Vagina (tissue), 2 donors: Measurements from ENCODE around the gene CHD6. TPM values are rescaled to one million over a fixed set of nuclear protein-coding genes. Genes with fewer than 3 reads are reported as not detected.

Experiments
- DNase-seq, 2 donors: peaks; one replicate each; pipeline ENCODE4 v3.0.0-alpha.2; 2017; ENCODE audit errors: extremely low spot score in 2 of 2
- H3K27ac ChIP-seq: fragments of 200-600 bp; sonication (generic); one replicate; pipeline ENCODE4 v1.5.1; 2019
- H3K27me3 ChIP-seq: fragments of 200-600 bp; sonication (generic); one replicate; pipeline ENCODE4 v1.5.1; 2019
- H3K36me3 ChIP-seq, 2 donors: fragments of 200-600 bp; sonication (generic); one replicate each; pipeline ENCODE4 v1.5.1; 2017 to 2019
- H3K4me1 ChIP-seq: fragments of 200-600 bp; sonication (generic); one replicate; pipeline ENCODE4 v1.5.1; 2019
- H3K4me3 ChIP-seq, 2 donors: fragments of 200-600 bp; sonication (generic); 1 replicate in 1 of 2; 2 replicates in 1 of 2; pipeline ENCODE4 v1.5.1; 2016 to 2019
- H3K9me3 ChIP-seq: fragments of 200-600 bp; sonication (generic); one replicate; pipeline ENCODE4 v1.5.1; 2019
- POLR2A ChIP-seq, 2 donors: fragments of 450-650 bp; IDR thresholded peaks; one replicate each; pipeline ENCODE4 v1.6.1; 2017; ENCODE audit warnings: antibody characterized with exemption in 2 of 2, mild to moderate bottlenecking in 2 of 2, moderate library complexity in 2 of 2
- POLR2AphosphoS5 ChIP-seq, 2 donors: sonication (generic); formaldehyde crosslinking; IDR thresholded peaks; one replicate each; pipeline ENCODE4 v1.9.0; 2017; ENCODE audit warnings: antibody characterized with exemption in 2 of 2, mild to moderate bottlenecking in 2 of 2, low read depth in 1 of 2; ENCODE audit not compliant: insufficient read depth in 1 of 2
- intact Hi-C: fragments of 100-400 bp; cut with DNase I; formaldehyde crosslinking; loops from one replicate; pipeline ENCODE4 v1.15.1; 2023
- total RNA-seq: library from RNA; depleted of rRNA; stranded (reverse); fragments of >200 nt; gene quantifications from one replicate; pipeline ENCODE4 v1.2.3, GENCODE V29; 2016
- TF ChIP-seq, protein P1 (sequence below), 3 experiments: fragments of 450-650 bp in 2 of 3; fragments of 200-600 bp in 1 of 3; sonication (generic) in 1 of 3; IDR thresholded peaks; one replicate each; pipeline ENCODE4 v1.5.1; 2017 to 2019; ENCODE audit warnings: antibody characterized with exemption in 3 of 3, mild to moderate bottlenecking in 2 of 3, moderate library complexity in 2 of 3

Gene CHD6
- total RNA-seq, 1 donor from 2014 or later = 37.6 TPM

DNA sequence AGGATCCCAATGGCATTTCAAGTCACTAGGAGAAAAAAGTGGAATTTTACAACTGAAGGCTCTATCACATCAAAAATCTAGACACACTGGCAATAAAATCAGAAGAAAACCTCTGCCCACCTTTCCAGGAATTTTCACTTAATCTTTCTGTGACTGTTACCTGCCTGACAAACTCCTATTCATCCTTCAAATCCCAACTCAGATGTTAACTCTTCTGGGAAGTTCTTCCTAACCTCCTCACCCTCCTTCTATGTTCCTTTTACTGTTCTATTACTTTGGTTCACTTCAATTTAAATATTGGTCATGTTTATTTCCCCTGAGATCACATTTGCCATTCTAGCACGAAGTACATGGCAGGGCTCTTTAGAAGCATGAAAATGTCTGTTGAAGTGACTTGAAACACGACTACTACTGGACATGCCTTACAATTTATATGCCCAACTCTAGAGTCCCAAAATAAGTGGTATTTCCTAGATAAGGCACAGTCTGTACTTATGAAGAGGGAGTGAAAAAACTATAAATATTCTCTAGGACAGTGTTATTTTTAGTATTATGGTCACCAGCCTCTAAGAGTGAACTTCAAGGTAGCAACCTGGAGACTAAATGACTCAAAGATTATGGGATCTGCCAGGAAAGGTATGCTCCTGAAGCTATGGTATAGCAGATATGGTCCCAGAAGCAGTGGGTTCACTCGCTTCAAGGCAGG is 17.1 kb downstream of the CHD6 start:
- peaks cover 18% of the 10 kb centered on the region for H3K9me3 ChIP-seq
- no peak overlapping the region for H3K4me3 ChIP-seq
- TF ChIP-seq, protein P1, sequence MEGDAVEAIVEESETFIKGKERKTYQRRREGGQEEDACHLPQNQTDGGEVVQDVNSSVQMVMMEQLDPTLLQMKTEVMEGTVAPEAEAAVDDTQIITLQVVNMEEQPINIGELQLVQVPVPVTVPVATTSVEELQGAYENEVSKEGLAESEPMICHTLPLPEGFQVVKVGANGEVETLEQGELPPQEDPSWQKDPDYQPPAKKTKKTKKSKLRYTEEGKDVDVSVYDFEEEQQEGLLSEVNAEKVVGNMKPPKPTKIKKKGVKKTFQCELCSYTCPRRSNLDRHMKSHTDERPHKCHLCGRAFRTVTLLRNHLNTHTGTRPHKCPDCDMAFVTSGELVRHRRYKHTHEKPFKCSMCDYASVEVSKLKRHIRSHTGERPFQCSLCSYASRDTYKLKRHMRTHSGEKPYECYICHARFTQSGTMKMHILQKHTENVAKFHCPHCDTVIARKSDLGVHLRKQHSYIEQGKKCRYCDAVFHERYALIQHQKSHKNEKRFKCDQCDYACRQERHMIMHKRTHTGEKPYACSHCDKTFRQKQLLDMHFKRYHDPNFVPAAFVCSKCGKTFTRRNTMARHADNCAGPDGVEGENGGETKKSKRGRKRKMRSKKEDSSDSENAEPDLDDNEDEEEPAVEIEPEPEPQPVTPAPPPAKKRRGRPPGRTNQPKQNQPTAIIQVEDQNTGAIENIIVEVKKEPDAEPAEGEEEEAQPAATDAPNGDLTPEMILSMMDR (IDR thresholded peaks at IDR 0.05) = no peak
- TF ChIP-seq POLR2AphosphoS5 (IDR thresholded peaks at IDR 0.05; ENCODE audit: insufficient read depth in 1 of 2, low read depth in 1 of 2) (no peak), POLR2A (IDR thresholded peaks at IDR 0.05) (no peak)
- no peak overlapping the region for H3K27ac ChIP-seq
- H3K4me1 ChIP-seq = no peaks in the 10 kb centered on the region
- no peaks in the 10 kb centered on the region for H3K36me3 ChIP-seq
- no peaks in the 10 kb centered on the region for H3K27me3 ChIP-seq
- no peak for DNase-seq
- intact Hi-C loops = no loop called here

DNA sequence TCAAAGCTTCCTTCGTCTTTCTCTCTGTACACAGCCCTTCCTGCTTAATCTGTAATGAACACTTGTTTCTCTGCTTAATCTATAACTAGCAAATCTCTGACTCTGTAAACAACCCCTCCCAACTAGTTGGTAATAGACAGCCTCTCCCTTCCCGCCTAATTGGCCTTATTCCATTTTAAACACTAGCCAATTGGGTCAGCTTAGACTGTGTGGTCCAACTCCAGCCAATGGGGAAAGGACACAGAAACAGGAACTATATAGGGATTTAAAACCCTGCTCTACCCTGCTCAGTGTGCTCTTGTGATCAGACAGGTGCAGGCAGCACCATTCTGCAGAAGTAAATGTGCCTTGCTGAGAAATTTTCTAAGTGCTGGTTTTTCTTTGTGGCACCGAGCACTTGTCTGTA is 18.5 kb downstream of the CHD6 start:
- DNase-seq = no peak
- intact Hi-C loops = no loop called here
- no peaks in the 10 kb centered on the region for H3K27me3 ChIP-seq
- H3K27ac ChIP-seq = no peak overlapping the region
- no peaks in the 10 kb centered on the region for H3K36me3 ChIP-seq
- H3K9me3 ChIP-seq = peaks cover 18% of the 10 kb centered on the region
- TF ChIP-seq POLR2AphosphoS5 (IDR thresholded peaks at IDR 0.05; ENCODE audit: insufficient read depth in 1 of 2, low read depth in 1 of 2) (no peak), POLR2A (IDR thresholded peaks at IDR 0.05) (no peak)
- TF ChIP-seq, protein P1 (IDR thresholded peaks at IDR 0.05) = no peak
- no peaks in the 10 kb centered on the region for H3K4me1 ChIP-seq
- H3K4me3 ChIP-seq = no peak overlapping the region

DNA sequence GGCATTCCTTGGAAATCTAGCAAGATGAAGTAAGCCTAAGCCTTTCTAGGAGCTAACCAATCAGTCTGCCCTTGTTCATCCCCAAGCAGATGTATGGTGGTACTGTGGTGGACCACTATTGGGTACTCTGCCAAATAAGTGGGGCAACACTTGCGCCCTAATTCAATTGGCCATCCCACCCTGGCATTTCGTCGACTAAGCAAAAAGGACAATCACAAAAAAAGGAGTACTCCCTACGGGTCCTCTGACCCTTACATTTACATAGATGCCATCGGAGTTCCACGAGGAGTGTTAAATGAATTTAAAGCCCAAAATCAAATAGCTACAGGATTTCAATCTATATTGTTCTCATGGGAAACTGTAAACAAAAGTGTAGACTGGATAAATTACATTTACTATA is 19.5 kb downstream of the CHD6 start:
- peaks cover 18% of the 10 kb centered on the region for H3K9me3 ChIP-seq

DNA sequence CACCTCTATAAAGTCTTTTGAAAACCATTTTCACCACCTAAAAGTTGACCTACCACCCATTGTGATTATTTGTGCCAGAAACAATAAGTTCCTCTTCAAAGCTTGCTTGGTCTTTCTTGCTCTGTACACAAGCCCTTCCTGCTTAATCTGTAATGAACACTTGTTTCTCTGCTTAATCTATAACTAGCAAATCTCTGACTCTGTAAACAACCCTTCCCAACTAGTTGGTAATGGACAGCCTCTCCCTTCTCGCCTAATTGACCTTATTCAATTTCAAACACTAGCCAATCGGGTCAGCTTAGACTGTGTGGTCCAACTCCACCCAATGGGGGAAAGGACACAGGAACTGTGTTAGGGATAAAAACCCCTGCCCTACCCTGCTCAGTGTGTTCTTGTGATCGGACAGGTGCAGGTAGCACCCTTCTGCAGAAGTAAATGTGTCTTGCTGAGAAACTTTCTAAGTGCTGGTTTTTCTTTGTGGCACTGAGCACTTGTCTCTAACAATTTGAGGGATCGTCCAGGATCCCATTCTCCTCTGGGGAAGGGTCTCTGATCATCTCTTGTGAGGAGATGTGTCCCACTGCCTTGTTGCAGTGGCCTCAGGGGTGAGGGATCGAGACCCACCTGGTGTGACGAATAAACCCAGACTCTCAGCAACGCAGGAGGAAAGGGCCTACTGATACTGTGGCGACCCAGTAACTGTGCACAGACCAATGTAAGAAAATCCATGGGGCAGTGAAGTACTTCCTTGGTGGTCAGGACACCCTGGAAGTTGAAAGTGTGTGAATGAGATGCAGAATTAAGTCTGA is 23.5 kb downstream of the CHD6 start:
- H3K27ac ChIP-seq = no peak overlapping the region
- H3K4me1 ChIP-seq = peaks cover 7% of the 10 kb centered on the region
- H3K9me3 ChIP-seq = peaks cover 12% of the 10 kb centered on the region
- no peaks in the 10 kb centered on the region for H3K27me3 ChIP-seq
- DNase-seq = no peak
- TF ChIP-seq, protein P1 (IDR thresholded peaks at IDR 0.05) = no peak
- no peak for TF ChIP-seq POLR2AphosphoS5 (IDR thresholded peaks at IDR 0.05; ENCODE audit: insufficient read depth in 1 of 2, low read depth in 1 of 2)
- no peak for TF ChIP-seq POLR2A (IDR thresholded peaks at IDR 0.05)
- H3K36me3 ChIP-seq = no peaks in the 10 kb centered on the region
- intact Hi-C loops = no loop called here
- no peak overlapping the region for H3K4me3 ChIP-seq

More for the DNA sequence above, 19.5 kb downstream of the CHD6 start:
- DNase-seq = no peak
- Histone ChIP-seq H3K4me3 (no peak overlapping the region), H3K4me1 (peaks cover under 1% of the 10 kb centered on the region), H3K36me3 (no peaks in the 10 kb centered on the region), H3K27me3 (no peaks in the 10 kb centered on the region), H3K27ac (no peak overlapping the region)
- no peak for TF ChIP-seq POLR2AphosphoS5 (IDR thresholded peaks at IDR 0.05; ENCODE audit: insufficient read depth in 1 of 2, low read depth in 1 of 2)
- TF ChIP-seq POLR2A (IDR thresholded peaks at IDR 0.05) = no peak
- TF ChIP-seq, protein P1 (IDR thresholded peaks at IDR 0.05) = no peak
- intact Hi-C loops = no loop called here
